HEK293 (cell line): Measurements from ENCODE around the gene CHRNA9.

ENCODE experiments used
- CTCF ChIA-PET: fragments of 350-600 bp; formaldehyde crosslinking; extraction: SDS; loops from one replicate; lab custom pipeline; 2021; ENCODE audit warnings: antibody characterized with exemption; lab: Yijun Ruan, JAX
- POLR2A ChIA-PET: fragments of 300-600 bp; formaldehyde crosslinking; extraction: SDS; loops from one replicate; lab custom pipeline; 2020; ENCODE audit warnings: antibody characterized with exemption, inconsistent platforms; lab: Yijun Ruan, JAX
- H3K27ac ChIP-seq: fragments of 200-500 bp; sonication (Bioruptor generic); 2 replicates; pipeline ENCODE4 v1.5.1; 2014; ENCODE audit warnings: low read depth, low read length, control low read depth, inconsistent platforms; ENCODE audit errors: extremely low read depth
- H3K36me3 ChIP-seq, 2 experiments: fragments of 200-500 bp in 1 of 2; sonication (Bioruptor generic) in 1 of 2; 1 replicate in 1 of 2; 2 replicates in 1 of 2; pipeline ENCODE4 v1.5.1; 2014 to 2017; ENCODE audit warnings: inconsistent platforms in 2 of 2, low read length in 2 of 2; ENCODE audit not compliant: control insufficient read depth in 2 of 2, insufficient read depth in 1 of 2
- H3K4me1 ChIP-seq: fragments of 200-500 bp; sonication (Bioruptor generic); 2 replicates; pipeline ENCODE4 v1.5.1; 2014; ENCODE audit warnings: mild to moderate bottlenecking, low read length, inconsistent platforms; ENCODE audit not compliant: control insufficient read depth, insufficient read depth
- H3K4me3 ChIP-seq: 2 replicates; pipeline ENCODE4 v1.5.1; 2011; ENCODE audit warnings: low read depth, mild to moderate bottlenecking, control low read depth, low read length, moderate library complexity
- H3K9me3 ChIP-seq: fragments of 200-500 bp; sonication (Bioruptor generic); 2 replicates; pipeline ENCODE4 v1.5.1; 2014; ENCODE audit warnings: low read depth, low read length, inconsistent platforms; ENCODE audit not compliant: control insufficient read depth, insufficient read depth
- GLIS1 ChIP-seq: fragments of 450-650 bp; formaldehyde crosslinking; IDR thresholded peaks from 2 replicates; pipeline ENCODE4 v1.5.1; 2016; ENCODE audit warnings: missing biosample characterization, missing genetic modification characterization
- KLF10 ChIP-seq: fragments of 450-650 bp; IDR thresholded peaks from 2 replicates; pipeline ENCODE4 v1.5.1; 2018; ENCODE audit warnings: missing biosample characterization, mild to moderate bottlenecking, missing genetic modification characterization
- OSR2 ChIP-seq: fragments of 450-650 bp; formaldehyde crosslinking; IDR thresholded peaks from 2 replicates; pipeline ENCODE4 v1.5.1; 2016; ENCODE audit warnings: missing biosample characterization, missing genetic modification characterization
- PRDM10 ChIP-seq: fragments of 450-650 bp; formaldehyde crosslinking; IDR thresholded peaks from 2 replicates; pipeline ENCODE4 v1.5.1; 2016; ENCODE audit warnings: missing biosample characterization, missing genetic modification characterization
- SP7 ChIP-seq: fragments of 450-650 bp; formaldehyde crosslinking; IDR thresholded peaks from 2 replicates; pipeline ENCODE4 v1.5.1; 2016; ENCODE audit warnings: missing biosample characterization, missing genetic modification characterization
- ZBTB44 ChIP-seq: fragments of 450-650 bp; IDR thresholded peaks from 2 replicates; pipeline ENCODE4 v1.5.1; 2018; ENCODE audit warnings: missing biosample characterization, mild to moderate bottlenecking, missing genetic modification characterization
- ZBTB8A ChIP-seq: fragments of 450-650 bp; formaldehyde crosslinking; IDR thresholded peaks from 2 replicates; pipeline ENCODE4 v1.5.1; 2016; ENCODE audit warnings: missing biosample characterization, missing genetic modification characterization
- ZFHX2 ChIP-seq: fragments of 450-650 bp; formaldehyde crosslinking; conservative IDR thresholded peaks from 2 replicates; pipeline ENCODE4 v1.5.1; 2016; ENCODE audit warnings: missing biosample characterization, missing genetic modification characterization
- ZIC2 ChIP-seq: fragments of 450-650 bp; formaldehyde crosslinking; IDR thresholded peaks from 2 replicates; pipeline ENCODE4 v1.5.1; 2016; ENCODE audit warnings: missing biosample characterization, missing genetic modification characterization
- ZNF174 ChIP-seq: fragments of 450-650 bp; formaldehyde crosslinking; IDR thresholded peaks from 2 replicates; pipeline ENCODE4 v1.5.0; 2017; ENCODE audit warnings: missing biosample characterization, mild to moderate bottlenecking, missing genetic modification characterization
- ZNF19 ChIP-seq: fragments of 450-650 bp; formaldehyde crosslinking; IDR thresholded peaks from 2 replicates; pipeline ENCODE4; 2016; ENCODE audit warnings: missing biosample characterization, missing genetic modification characterization, low read depth
- ZNF202 ChIP-seq: fragments of 450-650 bp; formaldehyde crosslinking; IDR thresholded peaks from 2 replicates; pipeline ENCODE4 v1.5.1; 2016; ENCODE audit warnings: missing biosample characterization, missing genetic modification characterization, borderline replicate concordance
- ZNF211 ChIP-seq: fragments of 450-650 bp; formaldehyde crosslinking; IDR thresholded peaks from 2 replicates; pipeline ENCODE4 v1.5.1; 2016; ENCODE audit warnings: low read depth, missing biosample characterization, missing genetic modification characterization
- ZNF292 ChIP-seq: fragments of 450-650 bp; formaldehyde crosslinking; IDR thresholded peaks from 2 replicates; pipeline ENCODE4 v1.5.1; 2016; ENCODE audit warnings: low read depth, missing biosample characterization, missing genetic modification characterization, borderline replicate concordance
- ZNF37A ChIP-seq: fragments of 450-650 bp; IDR thresholded peaks from 2 replicates; pipeline ENCODE4 v1.5.1; 2018; ENCODE audit warnings: missing biosample characterization, missing genetic modification characterization
- ZNF449 ChIP-seq: fragments of 450-650 bp; formaldehyde crosslinking; IDR thresholded peaks from 2 replicates; pipeline ENCODE4 v1.5.1; 2017; ENCODE audit warnings: missing biosample characterization, mild to moderate bottlenecking, missing genetic modification characterization, moderate library complexity
- ZNF624 ChIP-seq: fragments of 450-650 bp; formaldehyde crosslinking; IDR thresholded peaks from 2 replicates; pipeline ENCODE4 v1.5.1; 2017; ENCODE audit warnings: missing biosample characterization, missing genetic modification characterization
- ZNF692 ChIP-seq: fragments of 450-650 bp; formaldehyde crosslinking; IDR thresholded peaks from 2 replicates; pipeline ENCODE4 v1.5.1; 2016; ENCODE audit warnings: missing biosample characterization, missing genetic modification characterization
- ZNF704 ChIP-seq: fragments of 450-650 bp; formaldehyde crosslinking; IDR thresholded peaks from 2 replicates; pipeline ENCODE4 v1.5.1; 2016; ENCODE audit warnings: missing biosample characterization, missing genetic modification characterization
- ZNF76 ChIP-seq: fragments of 450-650 bp; formaldehyde crosslinking; IDR thresholded peaks from 2 replicates; pipeline ENCODE4; 2016; ENCODE audit warnings: low read depth, missing biosample characterization, missing genetic modification characterization, borderline replicate concordance
- ZNF776 ChIP-seq: fragments of 450-650 bp; formaldehyde crosslinking; IDR thresholded peaks from 2 replicates; pipeline ENCODE4 v1.5.0; 2017; ENCODE audit warnings: missing biosample characterization, missing genetic modification characterization, borderline replicate concordance
- ZNF785 ChIP-seq: fragments of 450-650 bp; formaldehyde crosslinking; IDR thresholded peaks from 2 replicates; pipeline ENCODE4 v1.5.1; 2016; ENCODE audit warnings: missing biosample characterization, missing genetic modification characterization

The CHRNA9 gene

GRCh38 chr4:40334591-40335524 lies at the start of gene CHRNA9:
CHRNA9 (plus strand) TSS chr4:40335333; CDS start chr4:40335468, 135 bp downstream.
- Histone ChIP-seq H3K4me1 (peaks cover 9% of the 10 kb centered on the region), H3K9me3 (no peaks in the 10 kb centered on the region), H3K27ac (no peak within 1 kb of the TSS; the same call in 1 of the 2 replicates), H3K36me3 (no peaks in the 10 kb centered on the region), H3K4me3 (no peak within 1 kb of the TSS)
- POLR2A ChIA-PET, result interaction anchor here (1.0 kb wide), 2 partner anchors 18 to 295 kb away, joined by 3 read pairs; partner anchors contain the start of gene RBM47
- TF ChIP-seq ZBTB8A (tag by site-specific recombination), result peak; percentile 33; the same call in 1 of the 2 replicates
- 0 out of 2 replicates have a peak, but pooled peaks have one; percentile 64 for TF ChIP-seq ZNF449
- TF ChIP-seq SP7, result 0 out of 2 replicates have a peak, but pooled peaks have one; percentile 38
- TF ChIP-seq ZBTB44 (tag by site-specific recombination), result peak; percentile 87
- peak; percentile 47; the same call in 1 of the 2 replicates for TF ChIP-seq PRDM10
- TF ChIP-seq ZFHX2 (tag by site-specific recombination), result peak; percentile 48; the same call in 1 of the 2 replicates
- 0 out of 2 replicates have a peak, but pooled peaks have one; percentile 13 for TF ChIP-seq GLIS1
- no peak for TF ChIP-seq ZNF202 (tag by site-specific recombination)
- TF ChIP-seq ZNF174 (tag by site-specific recombination), result no peak
- no peak for TF ChIP-seq KLF10 (tag by site-specific recombination)
- CTCF ChIA-PET, result interaction anchor here (1.4 to 1.6 kb wide), 2 partner anchors 9 kb away, joined by 6 to 8 read pairs; no protein-coding TSS in a partner anchor

GRCh38 chr4:40285692-40286091 lies 49.4 kb upstream of the CHRNA9 start:
- no peak overlapping the region for H3K27ac ChIP-seq
- no peak for TF ChIP-seq ZNF624
- no peak for TF ChIP-seq OSR2 (tag by site-specific recombination)
- TF ChIP-seq ZNF37A (tag by site-specific recombination), result no peak
- no peak for TF ChIP-seq ZNF704 (tag by site-specific recombination)
- no peak for TF ChIP-seq ZNF19 (tag by site-specific recombination)
- no peak for TF ChIP-seq ZIC2 (tag by site-specific recombination)
- no peak for TF ChIP-seq ZNF292 (tag by site-specific recombination)
- no peak for TF ChIP-seq ZNF776
- TF ChIP-seq ZNF785 (tag by site-specific recombination), result no peak
- no peak for TF ChIP-seq ZNF76 (tag by site-specific recombination)
- TF ChIP-seq ZNF211 (tag by site-specific recombination), result no peak
- no peak for TF ChIP-seq ZNF692 (tag by site-specific recombination)
- TF ChIP-seq, all 188 proteins: peak for 0
- Histone ChIP-seq H3K4me3 (no peak overlapping the region), H3K36me3 (no peaks in the 10 kb centered on the region), H3K4me1 (no peaks in the 10 kb centered on the region), H3K9me3 (no peaks in the 10 kb centered on the region)
- ChIA-PET POLR2A (no interaction called here), CTCF (interaction anchor here (0.7 to 0.8 kb wide), 3 partner anchors 24 to 39 kb away, joined by 3 to 4 read pairs (median 3); no protein-coding TSS in a partner anchor)
